Skeletal muscle tissue (tissue), 4 donors: ENCODE measurements around the gene JARID2. TPM values are rescaled to one million over a fixed set of nuclear protein-coding genes. Genes with fewer than 3 reads are reported as not detected.

ENCODE experiments used
- H3K27ac ChIP-seq: one replicate; pipeline ENCODE4 v1.7.0; 2013; ENCODE audit warnings: mild to moderate bottlenecking, low read depth, low read length, inconsistent platforms
- H3K27me3 ChIP-seq, 3 donors: one replicate each; pipeline ENCODE4 v1.7.0; 2013; ENCODE audit warnings: low read length in 3 of 3; ENCODE audit not compliant: control insufficient read depth in 3 of 3, insufficient read depth in 3 of 3
- H3K36me3 ChIP-seq, 3 donors: one replicate each; pipeline ENCODE4 v1.7.0; 2013; ENCODE audit warnings: low read length in 3 of 3; ENCODE audit not compliant: control insufficient read depth in 3 of 3, insufficient read depth in 3 of 3
- H3K4me1 ChIP-seq, 3 donors: one replicate each; pipeline ENCODE4 v1.7.0; 2013; ENCODE audit warnings: low read length in 3 of 3, mild to moderate bottlenecking in 3 of 3; ENCODE audit not compliant: control insufficient read depth in 3 of 3, insufficient read depth in 3 of 3
- H3K4me3 ChIP-seq, 3 donors: one replicate each; pipeline ENCODE4 v1.7.0; 2013; ENCODE audit warnings: low read length in 3 of 3
- H3K9ac ChIP-seq, 3 donors: one replicate each; pipeline ENCODE4 v1.7.0; 2013; ENCODE audit warnings: low read length in 3 of 3, mild to moderate bottlenecking in 3 of 3, moderate library complexity in 2 of 3, low read depth in 1 of 3
- H3K9me3 ChIP-seq, 3 donors: one replicate each; pipeline ENCODE4 v1.7.0; 2013; ENCODE audit warnings: low read length in 3 of 3; ENCODE audit not compliant: control insufficient read depth in 3 of 3
- total RNA-seq: library from RNA; depleted of rRNA; stranded (reverse); fragments of >200 nt; gene quantifications from one replicate; pipeline ENCODE4 v1.2.3, GENCODE V29; 2014
- donor health status: Osteomylitis.

Gene JARID2
- total RNA-seq, 1 donor from 2014 or later: 12.0 TPM

- no peaks in the 10 kb centered on the region for H3K9me3 ChIP-seq
- H3K36me3 ChIP-seq: peaks cover 14 to 44% (median 41%) of the 10 kb centered on the region in 3 donors
- no peak overlapping the region for H3K27ac ChIP-seq
- H3K27me3 ChIP-seq: no peaks in the 10 kb centered on the region
- no peak overlapping the region for H3K4me3 ChIP-seq
- peaks cover 51 to 82% (median 62%) of the 10 kb centered on the region in 3 donors for H3K4me1 ChIP-seq
- no peak overlapping the region for H3K9ac ChIP-seq
These were observed 262.6 kb downstream of the JARID2 start for GRCh38 chr6:15508441-15508871.

GRCh38 chr6:15508931-15509330, 263.1 kb downstream of the JARID2 start:
- H3K4me1 ChIP-seq: peaks cover 46 to 77% (median 58%) of the 10 kb centered on the region in 3 donors
- H3K9ac ChIP-seq: no peak overlapping the region
- H3K27ac ChIP-seq: no peak overlapping the region
- H3K4me3 ChIP-seq: no peak overlapping the region
- H3K27me3 ChIP-seq: no peaks in the 10 kb centered on the region
- no peaks in the 10 kb centered on the region for H3K9me3 ChIP-seq
- H3K36me3 ChIP-seq: peaks cover 18 to 49% (median 46%) of the 10 kb centered on the region in 3 donors

- Histone ChIP-seq H3K27me3 (no peaks in the 10 kb centered on the region), H3K4me3 (no peak overlapping the region), H3K9ac (no peak overlapping the region), H3K4me1 (peaks cover 41 to 72% (median 53%) of the 10 kb centered on the region in 3 donors), H3K9me3 (no peaks in the 10 kb centered on the region), H3K27ac (no peak overlapping the region), H3K36me3 (peaks cover 23 to 53% (median 51%) of the 10 kb centered on the region in 3 donors)
These were observed 263.6 kb downstream of the JARID2 start for GRCh38 chr6:15509335-15509933.

- H3K36me3 ChIP-seq: peaks cover 23 to 54% (median 53%) of the 10 kb centered on the region in 3 donors
- H3K4me3 ChIP-seq: no peak overlapping the region
- no peak overlapping the region for H3K27ac ChIP-seq
- H3K4me1 ChIP-seq: peaks cover 34 to 68% (median 46%) of the 10 kb centered on the region in 3 donors
- H3K9ac ChIP-seq: no peak overlapping the region
- H3K9me3 ChIP-seq: no peaks in the 10 kb centered on the region
- no peaks in the 10 kb centered on the region for H3K27me3 ChIP-seq
These were observed 264.3 kb downstream of the JARID2 start for GRCh38 chr6:15510121-15510520.

GRCh38 chr6:15510536-15511247, 264.8 kb downstream of the JARID2 start:
- Histone ChIP-seq H3K36me3 (peaks cover 23 to 54% (median 53%) of the 10 kb centered on the region in 3 donors), H3K27me3 (no peaks in the 10 kb centered on the region), H3K9ac (peak overlapping the region in 1 of 3 donors; percentile 62), H3K4me3 (peak overlapping the region in 1 of 3 donors; percentile 35), H3K9me3 (no peaks in the 10 kb centered on the region), H3K4me1 (peaks cover 29 to 68% (median 45%) of the 10 kb centered on the region in 3 donors), H3K27ac (peak overlapping the region; percentile 84)

GRCh38 chr6:15511248-15512125, 265.6 kb downstream of the JARID2 start:
- peaks cover 23 to 54% (median 53%) of the 10 kb centered on the region in 3 donors for H3K36me3 ChIP-seq
- H3K4me1 ChIP-seq: peaks cover 28 to 60% (median 43%) of the 10 kb centered on the region in 3 donors
- peak overlapping the region; percentile 84 for H3K27ac ChIP-seq
- no peaks in the 10 kb centered on the region for H3K27me3 ChIP-seq
- H3K9me3 ChIP-seq: no peaks in the 10 kb centered on the region
- peak overlapping the region in 1 of 3 donors; percentile 77 for H3K9ac ChIP-seq
- H3K4me3 ChIP-seq: peak overlapping the region in 2 of 3 donors; percentile 42 to 45

- peak overlapping the region; percentile 84 for H3K27ac ChIP-seq
- H3K9me3 ChIP-seq: no peaks in the 10 kb centered on the region
- peaks cover 24 to 54% (median 41%) of the 10 kb centered on the region in 3 donors for H3K4me1 ChIP-seq
- peak overlapping the region in 2 of 3 donors; percentile 35 to 77 for H3K9ac ChIP-seq
- H3K36me3 ChIP-seq: peaks cover 27 to 56% (median 56%) of the 10 kb centered on the region in 3 donors
- H3K27me3 ChIP-seq: no peaks in the 10 kb centered on the region
- peak overlapping the region in 2 of 3 donors; percentile 42 to 45 for H3K4me3 ChIP-seq
These were observed 266.3 kb downstream of the JARID2 start for GRCh38 chr6:15512126-15512525.

- peaks cover 24 to 48% (median 35%) of the 10 kb centered on the region in 3 donors for H3K4me1 ChIP-seq
- H3K27ac ChIP-seq: no peak overlapping the region
- no peaks in the 10 kb centered on the region for H3K27me3 ChIP-seq
- H3K9me3 ChIP-seq: no peaks in the 10 kb centered on the region
- H3K4me3 ChIP-seq: no peak overlapping the region
- H3K9ac ChIP-seq: no peak overlapping the region
- H3K36me3 ChIP-seq: peaks cover 33 to 56% (median 56%) of the 10 kb centered on the region in 3 donors
These were observed 266.9 kb downstream of the JARID2 start for GRCh38 chr6:15512721-15513120.

- Histone ChIP-seq H3K9me3 (no peaks in the 10 kb centered on the region), H3K27ac (no peak overlapping the region), H3K27me3 (no peaks in the 10 kb centered on the region), H3K9ac (no peak overlapping the region), H3K36me3 (peaks cover 38 to 57% (median 57%) of the 10 kb centered on the region in 3 donors), H3K4me3 (no peak overlapping the region), H3K4me1 (peaks cover 24 to 42% (median 34%) of the 10 kb centered on the region in 3 donors)
These were observed 267.4 kb downstream of the JARID2 start for GRCh38 chr6:15513131-15513771.
